Sigmoid colon (tissue), 4 donors: ENCODE data around the gene COQ10B.
"Not testable (repeated sequence)": the region's sequence is repeated elsewhere in the genome, so short reads cannot be mapped to it uniquely, and the experiment has no call there.

Experiments used
- CTCF ChIP-seq, 4 experiments: fragments of 450-650 bp in 3 of 4; fragments of 200-600 bp in 1 of 4; IDR thresholded peaks; one replicate each; pipeline ENCODE4 v1.5.1; 2016 to 2019; ENCODE audit warnings: antibody characterized with exemption in 4 of 4, mild to moderate bottlenecking in 3 of 4, moderate library complexity in 2 of 4
- EP300 ChIP-seq, 4 donors: sonication (generic); formaldehyde crosslinking; IDR thresholded peaks; one replicate each; pipeline ENCODE4 v1.6.1; 2017; ENCODE audit warnings: antibody characterized with exemption in 4 of 4
- POLR2A ChIP-seq, 2 donors: fragments of 450-650 bp; IDR thresholded peaks; one replicate each; pipeline ENCODE4 v1.6.1; 2016; ENCODE audit warnings: antibody characterized with exemption in 2 of 2, mild to moderate bottlenecking in 2 of 2, moderate library complexity in 2 of 2
- POLR2AphosphoS5 ChIP-seq, 4 donors: sonication (generic); formaldehyde crosslinking; IDR thresholded peaks; one replicate each; pipeline ENCODE4 v1.6.1; 2017; ENCODE audit warnings: antibody characterized with exemption in 4 of 4

GRCh38 chr2:197484248-197484647, 30.9 kb downstream of the COQ10B start:
- TF ChIP-seq POLR2A, CTCF, POLR2AphosphoS5, EP300 (IDR thresholded peaks at IDR 0.05): not testable (repeated sequence)
